Stimulated activated CD4-positive, alpha-beta T cell treated with anti-CD3 and anti-CD28 coated beads, TNF-alpha, amount 100 ng/mL, for 1 hour (primary cell): Measurements from ENCODE around the gene FRMD4A.

Source experiments
- DNase-seq, 3 donors: peaks; one replicate each; pipeline ENCODE4 v3.0.0-alpha.2; 2020; ENCODE audit warnings: low read depth in 3 of 3, low spot score in 1 of 3

The FRMD4A gene

DNA sequence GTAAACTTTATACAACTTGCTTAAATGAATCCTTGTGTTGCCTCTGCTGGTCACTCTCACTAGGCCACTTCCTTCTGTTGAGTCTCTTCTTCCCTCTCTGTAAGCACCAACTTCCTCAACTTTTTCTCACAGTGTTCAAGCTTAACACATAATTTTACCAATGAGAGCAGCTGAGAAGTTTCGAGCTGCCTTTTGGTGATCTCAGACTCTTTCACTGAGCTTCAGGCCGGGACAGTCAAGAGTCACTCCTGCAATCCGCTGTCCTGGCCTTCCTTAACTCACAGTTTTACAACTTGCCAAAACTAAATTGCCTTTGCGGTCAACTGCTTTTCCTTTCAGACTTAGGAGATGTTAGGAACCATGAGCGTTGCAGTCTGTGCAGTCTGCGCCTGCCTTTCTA, 696.5 kb downstream of the FRMD4A start:
- DNase-seq = no peak

DNA sequence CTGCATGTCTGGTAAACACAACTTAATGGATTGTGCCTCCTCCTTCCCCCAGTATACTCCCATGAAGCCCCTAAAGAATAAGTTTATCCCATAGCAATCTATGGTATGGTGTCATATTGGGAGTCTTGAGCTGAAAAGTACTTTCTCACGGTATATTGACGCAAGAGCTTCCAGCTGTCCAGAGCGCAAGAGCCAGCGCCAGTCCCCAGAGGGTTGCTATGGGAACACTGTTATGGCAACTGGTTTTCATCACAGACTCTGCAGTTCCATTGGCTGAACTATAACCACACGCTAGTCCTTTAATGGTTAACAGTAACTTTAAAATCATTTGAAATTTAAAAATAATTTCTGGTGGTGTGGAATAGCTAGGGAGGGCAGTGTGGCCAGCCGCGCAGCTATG, 697.0 kb downstream of the FRMD4A start:
- no peak for DNase-seq

DNA sequence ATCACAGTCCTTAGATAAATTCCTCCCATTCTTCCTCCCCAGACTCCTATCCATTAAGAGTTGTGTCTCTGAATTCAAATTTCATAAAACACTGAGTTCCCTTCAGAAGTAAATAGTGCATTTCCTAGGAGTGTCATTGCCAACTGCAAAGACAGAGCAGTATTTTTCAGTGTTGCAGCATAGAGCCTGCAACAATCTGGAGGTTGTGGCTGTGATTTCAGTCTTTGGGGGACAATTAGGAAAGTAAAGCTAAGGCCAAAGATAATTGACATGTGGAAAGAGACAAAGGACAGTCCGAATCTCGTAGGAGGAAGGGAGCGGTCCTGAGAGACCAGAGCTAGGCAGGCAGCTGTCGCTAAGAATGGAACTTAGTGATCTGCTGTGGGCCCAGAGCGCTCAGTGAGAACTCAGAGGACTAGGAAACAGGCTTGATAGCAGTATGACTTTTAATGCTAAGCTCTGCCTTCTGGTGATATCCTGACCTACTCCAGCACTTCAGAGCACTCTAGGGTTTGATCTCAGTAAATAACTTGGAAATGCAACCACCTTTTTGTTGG, 697.8 kb downstream of the FRMD4A start:
- DNase-seq = no peak

DNA sequence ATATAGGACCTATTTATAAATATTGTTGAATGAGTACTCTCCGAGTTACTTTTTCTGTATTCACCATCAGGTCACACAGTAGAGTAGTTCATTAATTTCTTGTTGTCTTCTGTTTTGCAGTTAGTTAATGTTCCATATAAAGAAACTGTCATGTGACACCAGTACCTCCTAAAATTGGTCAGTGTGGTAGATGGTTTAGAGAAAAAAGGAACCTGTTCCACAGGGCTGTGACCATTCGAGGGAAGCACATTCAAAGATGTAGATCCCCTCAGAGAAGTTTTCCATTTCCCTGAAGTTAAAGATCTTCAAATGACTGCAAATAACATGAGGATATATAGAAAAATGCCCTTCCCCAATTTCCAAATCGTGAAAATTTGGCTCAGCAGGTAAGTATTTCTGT, 698.3 kb downstream of the FRMD4A start:
- DNase-seq = no peak

DNA sequence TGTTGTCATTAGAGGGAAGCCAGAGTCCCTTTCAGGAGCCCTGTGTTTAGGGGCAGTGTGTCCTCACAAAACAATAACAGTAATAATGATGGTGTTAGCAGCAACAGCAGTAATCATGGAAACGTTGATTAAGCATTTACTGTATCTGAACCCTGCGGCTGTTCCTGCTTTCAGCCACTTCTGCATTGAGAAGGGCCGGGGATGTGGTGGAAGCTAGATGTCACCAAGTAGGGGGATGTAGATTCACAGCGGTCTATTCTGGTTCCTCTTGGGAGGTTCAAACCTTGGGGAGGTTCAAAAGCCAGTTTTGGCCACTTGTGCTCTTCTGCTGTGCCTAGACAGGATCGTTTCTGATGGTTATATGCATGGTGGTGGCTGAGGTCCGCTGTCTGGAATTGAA, 699.1 kb downstream of the FRMD4A start:
- no peak for DNase-seq

DNA sequence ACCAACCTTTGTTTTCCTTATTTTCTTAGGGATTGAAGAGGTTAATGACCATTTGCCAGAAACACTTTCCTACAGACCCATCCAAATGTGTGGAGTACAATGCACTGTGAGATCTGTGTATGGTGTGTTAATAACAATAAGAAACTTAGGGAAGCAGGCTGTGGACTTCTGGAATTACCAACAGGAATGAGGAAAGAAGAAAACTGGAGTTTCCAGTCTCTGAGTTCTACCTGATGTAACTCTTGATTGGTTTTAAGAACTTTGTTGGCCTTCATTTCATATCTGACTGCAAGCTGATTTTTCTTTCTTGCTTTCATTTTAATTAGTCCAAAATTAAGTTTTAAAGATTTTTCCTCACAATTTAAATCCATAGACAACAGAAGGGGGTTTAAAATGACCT, 700.5 kb downstream of the FRMD4A start:
- no peak for DNase-seq

DNA sequence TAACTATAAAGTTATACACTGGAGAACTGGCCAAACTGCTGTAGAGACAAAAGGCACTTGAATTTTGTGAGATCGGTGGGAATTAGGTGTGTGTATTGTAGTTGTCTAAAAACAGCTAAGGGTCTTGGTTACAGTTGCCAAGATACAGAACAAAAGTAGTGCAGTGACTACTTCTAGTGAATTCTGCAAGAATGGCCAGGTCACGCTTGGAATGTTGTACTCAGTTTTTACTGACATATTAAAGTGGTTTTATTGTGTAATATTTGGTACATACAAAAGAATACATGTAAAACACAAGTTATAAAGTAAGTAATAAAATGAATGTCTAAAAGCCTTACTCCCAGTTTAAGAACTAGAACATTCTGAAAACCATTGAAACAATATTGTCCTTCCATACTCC, 701.6 kb downstream of the FRMD4A start:
- no peak for DNase-seq

DNA sequence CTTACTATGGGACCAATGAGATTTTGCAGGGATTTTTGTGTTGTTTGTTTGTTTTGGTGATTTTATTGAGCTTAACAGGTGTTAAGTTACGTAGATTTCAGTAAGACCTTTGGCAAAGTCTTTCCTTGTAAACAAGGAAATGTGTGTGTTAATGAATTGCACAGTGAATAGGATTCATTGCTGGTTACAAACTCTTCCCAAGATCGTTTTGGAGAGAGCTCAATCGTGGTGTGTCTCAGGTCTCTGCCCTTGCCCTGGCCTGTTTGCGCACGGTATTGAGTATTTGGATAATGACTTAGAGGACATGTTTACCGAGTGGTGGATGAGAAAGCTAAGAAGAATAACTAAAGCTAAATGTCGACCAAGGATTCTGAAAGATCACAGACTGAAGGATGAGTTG, 702.1 kb downstream of the FRMD4A start:
- DNase-seq = no peak

DNA sequence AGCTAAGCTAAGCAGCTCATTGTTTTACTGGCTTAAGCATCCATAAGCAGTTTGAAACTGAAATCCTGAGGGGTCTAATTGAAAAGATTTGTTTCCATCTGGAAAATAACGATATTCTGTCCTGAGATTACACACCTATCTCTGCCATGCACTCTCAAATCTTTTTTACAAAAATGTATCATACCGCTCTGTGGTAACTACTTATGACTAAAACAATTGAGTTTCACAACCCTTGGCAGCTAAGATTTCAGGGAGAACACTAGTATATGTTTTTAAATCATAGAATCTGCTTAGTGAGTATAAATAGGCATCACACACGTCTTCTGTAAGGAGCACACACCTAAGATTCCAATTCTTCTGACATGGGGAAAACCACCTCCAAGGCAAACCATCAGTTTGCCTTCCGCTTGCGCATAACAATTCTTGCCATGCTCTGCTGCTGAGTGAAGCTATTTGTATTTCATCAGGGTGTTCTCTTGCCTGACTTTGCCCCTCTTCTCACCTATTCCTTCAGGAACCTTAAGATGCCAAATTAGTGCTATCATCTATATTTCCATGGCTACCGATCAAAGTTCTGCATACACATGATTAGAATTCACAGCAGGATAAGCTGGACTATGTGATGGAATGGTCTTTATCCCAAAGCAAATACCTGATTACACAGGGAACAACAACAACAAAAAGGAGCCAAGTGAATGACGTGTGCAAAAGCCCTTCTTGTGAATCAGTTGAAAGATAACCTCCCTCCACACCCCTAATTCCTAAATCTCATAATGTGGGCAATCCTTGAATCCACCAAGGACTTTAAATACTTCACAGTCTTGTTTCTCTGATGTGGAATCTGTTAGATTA, 703.0 kb downstream of the FRMD4A start:
- DNase-seq = no peak

DNA sequence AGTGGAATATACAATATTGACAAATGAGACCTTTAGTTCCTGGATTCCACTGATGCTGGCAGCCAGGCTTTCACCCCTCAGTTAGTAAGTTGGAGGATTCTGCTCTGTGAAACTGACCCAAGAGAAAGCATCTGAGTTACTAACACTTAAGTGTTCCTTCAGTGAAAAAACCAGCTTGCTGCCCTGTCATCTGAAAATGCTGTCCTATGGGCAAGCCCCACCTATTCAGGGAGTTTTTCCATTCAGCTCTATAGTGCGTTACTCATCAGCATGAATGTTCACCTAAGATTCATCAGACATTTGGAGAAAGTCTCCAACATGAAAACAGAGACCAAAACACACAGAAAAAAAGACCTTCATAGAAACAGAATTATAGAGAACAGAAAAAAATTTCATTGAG, 706.1 kb downstream of the FRMD4A start:
- no peak for DNase-seq

DNA sequence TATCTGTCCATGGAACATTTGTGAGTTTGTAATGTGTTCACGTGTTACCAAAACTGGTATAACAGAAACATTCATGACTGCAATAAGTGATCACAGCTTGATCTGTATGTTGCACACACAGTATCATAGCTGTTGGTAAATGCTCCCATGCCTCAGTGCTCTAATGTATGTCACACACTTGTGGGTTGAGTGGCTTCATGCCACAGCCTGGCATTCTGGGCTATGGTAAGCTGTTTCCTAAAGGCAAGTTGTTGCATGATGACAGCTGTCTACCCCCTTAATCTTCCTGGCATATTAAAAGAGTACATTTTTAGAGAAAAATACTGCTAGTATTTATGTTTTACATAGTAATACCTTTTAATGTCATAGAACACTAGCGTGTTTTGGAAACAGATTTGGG, 708.8 kb downstream of the FRMD4A start:
- DNase-seq = no peak

DNA sequence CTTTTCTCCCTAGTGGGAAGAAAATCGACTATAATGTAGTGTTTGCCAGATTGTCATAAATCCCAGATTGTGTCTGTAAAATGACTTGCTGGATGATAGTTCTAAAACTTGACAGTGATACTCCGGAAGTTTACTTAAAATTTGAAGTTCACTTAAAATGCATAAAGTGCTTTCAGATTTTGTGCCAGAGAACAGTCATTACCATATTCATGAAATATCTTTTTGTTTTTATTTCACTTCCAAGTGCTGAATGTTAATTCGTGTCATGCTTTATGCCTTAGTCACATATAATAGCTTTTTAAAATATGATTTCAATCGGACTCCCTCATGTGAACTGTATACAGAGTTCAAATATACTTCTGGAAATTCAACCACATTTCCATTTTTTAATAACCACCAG, 713.6 kb downstream of the FRMD4A start:
- DNase-seq = no peak

DNA sequence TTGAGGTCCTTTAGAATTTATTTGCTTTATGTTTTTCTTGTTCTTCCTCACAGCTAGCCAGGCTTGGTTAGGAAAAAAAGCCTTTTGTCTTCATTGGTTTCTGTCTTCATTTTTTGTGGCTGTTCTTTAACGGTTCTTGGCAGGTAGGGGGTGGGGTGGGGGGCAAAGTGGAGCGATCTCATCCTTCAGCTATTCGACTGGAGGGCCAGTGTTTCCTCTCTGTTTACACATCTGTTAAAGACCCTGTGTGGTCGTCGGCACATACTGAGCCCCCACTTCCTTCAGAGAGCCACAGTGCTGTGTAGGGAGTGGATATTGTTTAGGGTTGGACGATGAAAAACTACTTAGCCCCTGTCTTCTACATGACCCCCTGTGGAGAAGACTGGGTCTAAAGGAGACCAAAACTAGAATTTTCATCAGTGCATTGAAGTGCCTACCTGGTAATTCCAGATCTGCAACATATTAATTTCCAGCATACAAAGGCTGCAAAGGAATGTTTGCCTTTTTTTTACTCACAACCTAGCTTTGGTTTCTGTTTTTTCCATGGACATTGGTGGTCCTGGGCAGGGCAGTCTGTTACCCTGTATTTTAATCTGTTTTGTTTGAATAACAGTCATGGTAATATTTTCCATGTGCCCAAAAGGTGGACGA, 714.9 kb downstream of the FRMD4A start:
- DNase-seq = no peak

DNA sequence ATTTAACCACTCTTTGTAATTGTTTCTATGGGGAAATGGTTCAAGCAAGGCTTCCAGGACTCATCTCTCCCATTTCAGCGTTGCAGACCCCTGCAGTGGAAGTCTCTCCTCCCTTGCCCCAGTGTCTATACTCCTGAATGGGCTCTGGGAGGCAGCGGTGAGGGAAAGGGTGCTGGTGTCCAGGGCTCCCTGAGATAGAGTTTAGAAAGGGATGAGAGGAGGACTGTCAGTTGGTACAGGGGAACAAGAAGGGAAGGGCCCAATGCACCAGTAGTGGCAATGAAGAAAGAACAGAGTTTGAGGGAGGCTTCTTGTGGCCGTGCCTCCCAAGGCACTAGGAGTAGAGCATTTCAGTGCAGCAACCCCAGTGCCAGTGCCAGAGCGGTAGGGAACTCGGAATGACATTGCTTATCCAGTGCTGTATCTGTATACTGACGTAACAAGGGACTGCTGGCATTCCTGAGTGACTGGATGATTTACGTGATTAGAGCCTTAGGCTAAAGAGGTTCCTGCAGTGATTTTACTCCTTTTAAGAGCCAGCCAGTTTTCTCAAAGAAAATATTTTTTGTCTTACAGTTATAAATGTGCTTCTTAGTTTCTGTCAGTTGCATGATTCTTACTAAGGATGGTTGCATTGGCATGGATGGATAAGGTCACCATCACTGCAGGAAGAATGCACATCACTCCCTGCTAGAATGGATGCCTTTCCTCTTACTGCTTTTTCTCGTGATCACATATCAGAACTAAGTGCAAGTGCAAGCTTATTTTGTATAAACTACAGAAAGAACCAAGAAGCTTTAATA, 716.0 kb downstream of the FRMD4A start:
- no peak for DNase-seq

DNA sequence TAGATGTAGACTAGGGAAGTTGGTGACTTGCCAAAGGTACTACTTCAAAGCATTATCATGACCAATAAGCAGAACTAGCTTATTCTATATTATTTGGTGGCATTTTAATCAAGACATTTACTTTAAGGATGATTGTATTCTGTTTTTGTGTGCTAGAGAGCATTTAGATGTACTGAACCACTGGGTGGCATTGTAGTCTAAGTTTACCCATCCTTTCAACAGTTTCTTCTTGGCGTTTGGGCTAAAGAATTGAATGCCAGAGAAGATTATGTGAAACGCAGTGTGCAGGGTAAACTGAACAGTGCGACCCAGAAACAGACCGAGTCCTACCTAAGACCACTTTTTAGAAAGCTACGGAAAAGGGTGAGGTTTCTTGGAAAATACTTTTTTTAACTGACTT, 717.2 kb downstream of the FRMD4A start:
- DNase-seq = no peak

DNA sequence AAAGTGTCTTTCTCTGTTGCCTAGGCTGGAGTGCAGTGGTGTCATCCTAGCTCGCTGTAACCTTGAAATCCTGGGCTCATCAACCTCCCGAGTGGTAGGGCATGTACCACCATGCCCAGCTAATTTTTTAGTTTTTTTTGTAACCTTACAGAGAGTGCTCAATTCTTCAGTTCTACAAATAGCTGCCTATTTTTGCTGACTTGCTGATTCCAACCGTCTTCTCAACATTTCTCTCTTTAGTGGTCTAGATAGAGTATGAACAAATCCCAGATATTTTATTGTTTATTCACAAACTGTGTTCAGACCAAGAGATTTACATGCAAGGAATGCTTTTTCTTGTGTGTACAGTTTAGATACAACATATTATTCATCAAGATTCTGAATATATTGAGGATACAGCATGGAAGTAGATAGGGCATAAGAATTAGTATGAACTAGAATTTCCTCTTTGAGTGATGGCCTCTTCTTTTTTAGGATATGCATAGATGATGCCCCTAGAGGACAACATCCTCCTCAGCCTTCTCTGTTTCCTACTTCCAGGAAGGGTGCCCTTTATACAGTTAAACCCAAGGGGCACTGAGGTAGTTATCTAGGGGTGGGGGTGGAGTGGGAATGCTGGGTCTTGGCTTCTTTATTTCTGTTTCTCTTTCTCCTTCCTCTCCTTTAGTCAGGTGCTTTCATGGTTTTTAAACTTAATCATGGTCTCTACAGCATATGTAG, 717.9 kb downstream of the FRMD4A start:
- no peak for DNase-seq

DNA sequence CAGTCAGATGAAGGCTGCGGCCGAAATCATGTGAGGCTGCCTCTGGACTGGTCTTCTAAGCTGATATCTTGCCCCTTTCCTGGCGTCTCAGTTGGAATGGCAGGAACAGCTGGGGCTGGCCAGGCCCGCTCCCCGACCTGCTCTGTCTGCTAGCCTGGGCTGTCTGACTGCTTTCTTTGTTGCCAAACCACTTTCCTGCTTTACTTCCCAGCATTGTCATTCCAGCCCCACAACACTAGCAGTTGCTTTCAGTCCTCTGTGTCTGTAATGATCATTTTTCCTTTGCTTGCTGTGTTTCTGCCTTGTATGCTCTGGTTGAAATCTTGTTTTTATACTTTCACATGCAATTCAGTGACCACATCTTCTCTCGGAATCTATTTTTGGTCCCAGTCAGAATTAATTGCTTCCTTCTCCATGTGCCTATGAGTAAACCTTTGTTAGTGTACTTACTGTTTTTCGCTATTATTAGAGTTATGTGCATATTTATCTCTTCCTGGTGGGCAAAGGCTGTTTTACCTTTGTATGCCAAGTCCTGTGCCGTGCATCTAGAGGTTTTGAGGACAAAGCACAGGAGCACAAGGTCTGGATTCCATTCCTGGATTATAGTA, 722.4 kb downstream of the FRMD4A start:
- no peak for DNase-seq

DNA sequence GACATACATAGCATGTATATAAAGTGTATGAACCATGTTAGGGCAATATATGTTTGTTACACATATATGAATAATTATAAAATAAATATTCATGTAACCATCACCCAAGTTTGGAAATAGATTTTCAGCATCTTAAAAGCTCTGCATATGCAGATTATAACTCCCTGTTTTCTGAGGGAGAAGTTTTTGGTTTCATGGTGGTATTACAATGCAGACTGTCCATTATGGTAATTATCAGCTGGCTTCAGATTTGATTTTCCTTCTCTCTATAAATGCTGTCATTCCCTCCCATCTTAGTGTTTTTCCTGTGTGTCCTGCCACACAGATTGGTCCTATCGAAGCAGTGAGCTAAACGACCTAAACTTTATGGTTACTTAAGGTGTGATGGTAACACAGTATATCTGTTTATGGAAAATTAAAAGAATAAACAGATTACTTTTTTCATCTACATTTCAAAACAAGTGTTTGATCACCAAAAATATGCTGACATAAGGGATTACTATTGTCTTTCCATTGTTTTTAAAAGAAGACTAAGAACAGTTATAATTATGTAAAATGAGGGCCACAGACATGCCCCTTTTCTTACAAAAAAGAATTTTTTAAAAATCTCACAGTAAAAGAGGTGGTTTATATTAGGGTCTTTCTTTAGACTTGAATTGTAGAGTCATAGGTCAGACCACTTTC, 726.2 kb downstream of the FRMD4A start:
- no peak for DNase-seq

DNA sequence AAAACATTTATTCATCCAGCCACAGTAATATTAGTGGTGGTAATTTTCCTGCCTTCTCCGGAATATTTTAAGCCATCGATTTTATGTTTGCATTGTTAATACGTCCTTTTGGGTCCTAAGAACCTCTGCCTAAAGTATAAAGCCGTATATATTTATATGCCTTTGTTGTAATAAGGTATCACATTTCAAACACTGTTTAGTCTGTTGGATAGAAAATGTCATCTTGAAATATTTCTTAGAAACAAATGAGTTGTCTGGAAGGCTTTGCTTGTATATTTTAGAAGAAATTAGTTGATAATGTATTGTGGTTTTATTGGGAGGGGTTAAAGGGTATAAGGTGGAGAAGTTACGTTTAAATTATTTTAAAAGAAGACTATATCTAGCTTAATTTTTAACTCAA, 732.8 kb downstream of the FRMD4A start:
- no peak for DNase-seq

DNA sequence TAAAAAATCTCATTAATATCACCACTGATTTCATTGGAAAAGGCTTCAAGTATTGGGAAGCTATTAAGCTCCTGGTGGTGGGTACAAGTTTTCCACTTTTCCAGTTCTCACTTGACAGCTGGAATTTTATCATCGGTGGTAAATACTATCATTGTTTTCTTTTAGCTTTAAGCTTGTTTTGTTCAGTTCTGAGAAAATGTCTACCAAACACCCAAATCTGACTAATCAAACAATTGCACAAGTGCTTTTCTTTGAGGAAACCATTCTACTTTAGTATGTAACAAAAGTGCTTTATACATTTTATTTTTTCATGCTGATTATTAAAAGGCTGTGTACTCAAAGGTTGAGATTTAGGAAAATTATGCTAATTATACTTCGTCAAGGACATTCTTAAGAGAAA, 736.1 kb downstream of the FRMD4A start:
- DNase-seq = no peak
